Endothelial cell of umbilical vein (primary cell): Measurements from ENCODE around the gene SLC4A4.

Source experiments
- FOS ChIP-seq: IDR thresholded peaks from 2 replicates; pipeline ENCODE4 v1.6.1; 2011; ENCODE audit warnings: mild to moderate bottlenecking, low read length, moderate library complexity, borderline replicate concordance; ENCODE audit not compliant: insufficient read depth
- JUN ChIP-seq: IDR thresholded peaks from 2 replicates; pipeline ENCODE4 v1.6.1; 2011; ENCODE audit warnings: borderline replicate concordance, low read depth; ENCODE audit not compliant: insufficient read length, insufficient read depth
- MAX ChIP-seq: IDR thresholded peaks from 2 replicates; pipeline ENCODE4 v1.6.1; 2011; ENCODE audit not compliant: insufficient read depth, insufficient read length
- TF ChIP-seq, protein P1 (sequence below), 2 donors: IDR thresholded peaks; 1 replicate in 1 of 2; 2 replicates in 1 of 2; pipeline ENCODE4 v1.5.1; 2011; ENCODE audit warnings: low read length in 2 of 2, mild to moderate bottlenecking in 2 of 2, moderate library complexity in 2 of 2, control low read depth in 1 of 2, inconsistent platforms in 1 of 2, low read depth in 1 of 2; ENCODE audit not compliant: insufficient read depth in 1 of 2; ENCODE audit errors: extremely low read depth in 1 of 2

- TF ChIP-seq, protein P1, sequence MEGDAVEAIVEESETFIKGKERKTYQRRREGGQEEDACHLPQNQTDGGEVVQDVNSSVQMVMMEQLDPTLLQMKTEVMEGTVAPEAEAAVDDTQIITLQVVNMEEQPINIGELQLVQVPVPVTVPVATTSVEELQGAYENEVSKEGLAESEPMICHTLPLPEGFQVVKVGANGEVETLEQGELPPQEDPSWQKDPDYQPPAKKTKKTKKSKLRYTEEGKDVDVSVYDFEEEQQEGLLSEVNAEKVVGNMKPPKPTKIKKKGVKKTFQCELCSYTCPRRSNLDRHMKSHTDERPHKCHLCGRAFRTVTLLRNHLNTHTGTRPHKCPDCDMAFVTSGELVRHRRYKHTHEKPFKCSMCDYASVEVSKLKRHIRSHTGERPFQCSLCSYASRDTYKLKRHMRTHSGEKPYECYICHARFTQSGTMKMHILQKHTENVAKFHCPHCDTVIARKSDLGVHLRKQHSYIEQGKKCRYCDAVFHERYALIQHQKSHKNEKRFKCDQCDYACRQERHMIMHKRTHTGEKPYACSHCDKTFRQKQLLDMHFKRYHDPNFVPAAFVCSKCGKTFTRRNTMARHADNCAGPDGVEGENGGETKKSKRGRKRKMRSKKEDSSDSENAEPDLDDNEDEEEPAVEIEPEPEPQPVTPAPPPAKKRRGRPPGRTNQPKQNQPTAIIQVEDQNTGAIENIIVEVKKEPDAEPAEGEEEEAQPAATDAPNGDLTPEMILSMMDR (IDR thresholded peaks at IDR 0.05; ENCODE audit: extremely low read depth in 1 of 2, insufficient read depth in 1 of 2, low read depth in 1 of 2, low read length in 2 of 2): no peak
- TF ChIP-seq JUN (no peak), MAX (no peak), FOS (no peak)
Observed at GRCh38 chr4:71442336-71442735, 103.5 kb downstream of the SLC4A4 start.
